HG03108 (cell line): ENCODE data around the gene TMEM273.
"Not testable (repeated sequence)": the region's sequence is repeated elsewhere in the genome, so short reads cannot be mapped to it uniquely, and the experiment has no call there.

Experiments
- ATAC-seq: cut with Tn5 transposase; IDR thresholded peaks from one replicate; pipeline ENCODE4 v1.9.1; 2021; ENCODE audit warnings: moderate library complexity; ENCODE audit not compliant: unreplicated experiment

Gene TMEM273

GRCh38 chr10:49207113-49207512, 18.9 kb upstream of the TMEM273 start:
- peak; percentile 62 for ATAC-seq

- no peak for ATAC-seq
Observed at GRCh38 chr10:49205206-49205605, 17.0 kb upstream of the TMEM273 start.

- no peak for ATAC-seq
Observed at GRCh38 chr10:49204119-49204518, 15.9 kb upstream of the TMEM273 start.

GRCh38 chr10:49202266-49202665, 14.1 kb upstream of the TMEM273 start:
- ATAC-seq: no peak

- no peak for ATAC-seq
Observed at GRCh38 chr10:49200854-49201253, 12.7 kb upstream of the TMEM273 start.

- ATAC-seq: no peak
Observed at GRCh38 chr10:49197171-49197570, 9.0 kb upstream of the TMEM273 start.

GRCh38 chr10:49195864-49196263, 7.7 kb upstream of the TMEM273 start:
- ATAC-seq: not testable (repeated sequence)

- no peak for ATAC-seq
Observed at GRCh38 chr10:49194212-49194920, 6.2 kb upstream of the TMEM273 start.

GRCh38 chr10:49191349-49191748, 3.2 kb upstream of the TMEM273 start:
- ATAC-seq: no peak

GRCh38 chr10:49189422-49189821, 1.2 kb upstream of the TMEM273 start:
- no peak for ATAC-seq

GRCh38 chr10:49187044-49187484, 1.1 kb downstream of the TMEM273 start:
- ATAC-seq: no peak

GRCh38 chr10:49186613-49187012, 1.6 kb downstream of the TMEM273 start:
- no peak for ATAC-seq

GRCh38 chr10:49185213-49185612, 3.0 kb downstream of the TMEM273 start:
- ATAC-seq: no peak

GRCh38 chr10:49184642-49185111, 3.5 kb downstream of the TMEM273 start:
- no peak for ATAC-seq

- no peak for ATAC-seq
Observed at GRCh38 chr10:49183596-49184542, 4.3 kb downstream of the TMEM273 start.

- no peak for ATAC-seq
Observed at GRCh38 chr10:49182776-49183175, 5.4 kb downstream of the TMEM273 start.

GRCh38 chr10:49180444-49180860, 7.7 kb downstream of the TMEM273 start:
- no peak for ATAC-seq

- ATAC-seq: no peak
Observed at GRCh38 chr10:49179699-49180443, 8.3 kb downstream of the TMEM273 start.

GRCh38 chr10:49178489-49179471, 9.4 kb downstream of the TMEM273 start:
- ATAC-seq: no peak
